HCT116 (cell line): ENCODE data around the gene ANKRD6. TPM values are rescaled to one million over a fixed set of nuclear protein-coding genes. Genes with fewer than 3 reads are reported as not detected.

Experiments used
- ATAC-seq: fragments of 200-7000 bp; cut with Tn5 transposase; 2 replicates; pipeline ENCODE4 v1.9.1; 2020; ENCODE audit warnings: mild to moderate bottlenecking, moderate library complexity
- BruUV-seq: library from RNA; stranded (reverse); fragments of 400-500 nt; replicated peaks from 2 replicates; lab custom pipeline; 2021; lab: Mats Ljungman, UMichigan
- CTCF ChIA-PET: fragments of 300-600 bp; sonication (Branson Sonifier 250); formaldehyde crosslinking; loops from one replicate; lab custom pipeline; 2021; ENCODE audit warnings: antibody characterized with exemption; lab: Charles Lee
- POLR2A ChIA-PET: fragments of 300-600, 350-600 bp; sonication (Branson Sonifier 250); formaldehyde crosslinking; loops from one replicate; lab custom pipeline; 2021; ENCODE audit warnings: antibody characterized with exemption; lab: Charles Lee
- RAD21 ChIA-PET, 2 experiments: fragments of 300-600 bp; sonication (Branson Sonifier 250); formaldehyde crosslinking; loops; one replicate each; lab custom pipeline; 2023; ENCODE audit warnings: low total read pairs in 2 of 2; ENCODE audit not compliant: uncharacterized antibody in 2 of 2, unreplicated experiment in 2 of 2, low non-redundant PET in 1 of 2; lab: Charles Lee
- DNase-seq: peaks from one replicate; pipeline ENCODE4 v3.0.0-alpha.2; 2010; ENCODE audit warnings: low read depth, low spot score
- H2AFZ ChIP-seq: fragments of 200-600 bp; shearing (Covaris generic), sonication (generic); 2 replicates; pipeline ENCODE4 v1.6.1; 2017; ENCODE audit warnings: low read depth, mixed run types, mixed read lengths, antibody characterized with exemption, low read length; ENCODE audit not compliant: poor library complexity, severe bottlenecking
- H3K27ac ChIP-seq: 2 replicates; pipeline ENCODE4 v1.5.1; 2012; ENCODE audit warnings: low read depth, low read length
- H3K27me3 ChIP-seq: fragments of 200-600 bp; sonication (generic); 2 replicates; pipeline ENCODE4 v1.6.1; 2016; ENCODE audit warnings: mixed run types, low read length, mixed read lengths; ENCODE audit not compliant: insufficient read depth
- H3K36me3 ChIP-seq, 2 experiments: fragments of 200-500 bp in 1 of 2; fragments of 200-600 bp in 1 of 2; sonication (Bioruptor generic) in 1 of 2; sonication (generic) in 1 of 2; 2 replicates each; pipeline versions ENCODE4 v1.5.1 to v1.6.1; 2014 to 2016; ENCODE audit warnings: low read length in 2 of 2, inconsistent platforms in 1 of 2, mixed read lengths in 1 of 2, mixed run types in 1 of 2; ENCODE audit not compliant: insufficient read depth in 2 of 2, control insufficient read depth in 1 of 2
- H3K4me1 ChIP-seq, 2 experiments: fragments of 200-600 bp in 1 of 2; sonication (generic) in 1 of 2; 2 replicates each; pipeline versions ENCODE4 v1.5.1 to v1.6.1; 2012 to 2017; ENCODE audit warnings: low read length in 2 of 2, inconsistent platforms in 1 of 2, mild to moderate bottlenecking in 1 of 2, mixed read lengths in 1 of 2, mixed run types in 1 of 2, moderate library complexity in 1 of 2; ENCODE audit not compliant: insufficient read depth in 2 of 2, control insufficient read depth in 1 of 2
- H3K4me2 ChIP-seq: fragments of 200-600 bp; sonication (generic); 2 replicates; pipeline ENCODE4 v1.6.1; 2017; ENCODE audit warnings: mixed run types, low read length, mixed read lengths
- H3K4me3 ChIP-seq, 2 experiments: fragments of 200-600 bp in 1 of 2; sonication (generic) in 1 of 2; replicated peaks in 1 of 2; 2 replicates each; pipeline ENCODE4 v1.5.1; 2011 to 2016; ENCODE audit warnings: low read length in 2 of 2, control low read depth in 1 of 2, low read depth in 1 of 2, mild to moderate bottlenecking in 1 of 2, mixed read lengths in 1 of 2, mixed run types in 1 of 2
- H3K79me2 ChIP-seq: fragments of 200-600 bp; sonication (generic); 2 replicates; pipeline ENCODE4 v1.6.1; 2017; ENCODE audit warnings: mild to moderate bottlenecking, mixed run types, low read length, moderate library complexity, mixed read lengths; ENCODE audit not compliant: insufficient read depth
- H3K9ac ChIP-seq: fragments of 200-600 bp; sonication (generic); 2 replicates; pipeline ENCODE4 v1.6.1; 2016; ENCODE audit warnings: low read length, mixed read lengths
- H3K9me2 ChIP-seq: fragments of 200-600 bp; sonication (generic), shearing (Covaris generic); 2 replicates; pipeline ENCODE4 v1.6.1; 2017; ENCODE audit warnings: mixed run types, mild to moderate bottlenecking, moderate library complexity; ENCODE audit not compliant: insufficient read depth
- H3K9me3 ChIP-seq, 2 experiments: fragments of 200-500 bp in 1 of 2; fragments of 200-600 bp in 1 of 2; sonication (Bioruptor generic) in 1 of 2; sonication (generic) in 1 of 2; 2 replicates each; pipeline ENCODE4 v1.6.1; 2014 to 2017; ENCODE audit warnings: low read length in 2 of 2, mixed read lengths in 2 of 2, inconsistent platforms in 1 of 2, low read depth in 1 of 2, mild to moderate bottlenecking in 1 of 2, mixed run types in 1 of 2, moderate library complexity in 1 of 2; ENCODE audit not compliant: control insufficient read depth in 1 of 2, insufficient read depth in 1 of 2
- H4K20me1 ChIP-seq: fragments of 200-600 bp; sonication (generic), shearing (Covaris generic); 2 replicates; pipeline ENCODE4 v1.6.1; 2017; ENCODE audit warnings: mixed run types, mild to moderate bottlenecking, moderate library complexity; ENCODE audit not compliant: insufficient read depth
- ATF3 ChIP-seq: IDR thresholded peaks from 2 replicates; pipeline ENCODE4 v1.6.1; 2012
- CBX3 ChIP-seq: IDR thresholded peaks from 2 replicates; pipeline ENCODE4 v1.6.1; 2012; ENCODE audit warnings: low read depth
- CEBPB ChIP-seq: IDR thresholded peaks from 2 replicates; pipeline ENCODE4 v1.6.1; 2012; ENCODE audit warnings: low read depth
- EGR1 ChIP-seq: IDR thresholded peaks from 2 replicates; pipeline ENCODE4 v1.6.1; 2012; ENCODE audit warnings: low read depth
- ELF1 ChIP-seq: IDR thresholded peaks from 2 replicates; pipeline ENCODE4 v1.6.1; 2012; ENCODE audit warnings: low read depth, borderline replicate concordance
- EZH2 ChIP-seq: fragments of 200-600 bp; sonication (generic); IDR thresholded peaks from 2 replicates; pipeline ENCODE4 v1.6.1; 2017; ENCODE audit warnings: antibody characterized with exemption, mixed run types
- EZH2phosphoT487 ChIP-seq: fragments of 200-600 bp; IDR thresholded peaks from 2 replicates; pipeline ENCODE4 v1.6.1; 2018; ENCODE audit warnings: antibody characterized with exemption, borderline replicate concordance
- FOSL1 ChIP-seq: IDR thresholded peaks from 2 replicates; pipeline ENCODE4 v1.6.1; 2012; ENCODE audit warnings: low read depth
- POLR2A ChIP-seq: IDR thresholded peaks from 2 replicates; pipeline ENCODE4 v1.7.0; 2011; ENCODE audit warnings: borderline replicate concordance; ENCODE audit not compliant: insufficient read depth, insufficient read length; ENCODE audit errors: extremely low read depth
- POLR2AphosphoS5 ChIP-seq: IDR thresholded peaks from 2 replicates; pipeline ENCODE4 v1.6.1; 2011; ENCODE audit warnings: mild to moderate bottlenecking, low read depth, low read length, moderate library complexity
- RAD21 ChIP-seq: IDR thresholded peaks from 2 replicates; pipeline ENCODE4 v1.6.1; 2012; ENCODE audit warnings: low read depth, mild to moderate bottlenecking
- REST ChIP-seq: IDR thresholded peaks from 2 replicates; pipeline ENCODE4 v1.6.1; 2012; ENCODE audit warnings: low read depth
- SIN3A ChIP-seq: IDR thresholded peaks from 2 replicates; pipeline ENCODE4 v1.6.1; 2012; ENCODE audit warnings: low read depth
- SRF ChIP-seq: IDR thresholded peaks from 2 replicates; pipeline ENCODE4 v1.6.1; 2012; ENCODE audit warnings: low read depth
- TCF7L2 ChIP-seq: IDR thresholded peaks from 2 replicates; pipeline ENCODE4 v1.7.0; 2011; ENCODE audit warnings: borderline replicate concordance, inconsistent platforms; ENCODE audit not compliant: insufficient read depth, insufficient read length; ENCODE audit errors: extremely low read depth
- intact Hi-C: fragments of 100-400 bp; cut with micrococcal nuclease; formaldehyde crosslinking; loops from 2 replicates; pipeline ENCODE4 v1.10.0; 2022
- total RNA-seq: library from RNA; stranded (reverse); gene quantifications from one replicate; pipeline ENCODE4 v1.2.1, GENCODE V29; 2021; ENCODE audit not compliant: unreplicated experiment

The ANKRD6 gene
- total RNA-seq, 1 experiment from 2014 or later = 9.9 TPM

- Histone ChIP-seq H3K79me2 (no peaks in the 10 kb centered on the region), H2AFZ (no peak overlapping the region), H3K4me2 (no peak overlapping the region), H3K4me3 (no peak overlapping the region), H3K9ac (no peak overlapping the region), H3K27me3 (no peaks in the 10 kb centered on the region), H3K9me2 (no peaks in the 10 kb centered on the region), H3K36me3 (no peaks in the 10 kb centered on the region), H3K27ac (no peak overlapping the region), H4K20me1 (no peaks in the 10 kb centered on the region), H3K4me1 (no peaks in the 10 kb centered on the region), H3K9me3 (no peaks in the 10 kb centered on the region)
- TF ChIP-seq EZH2 (no peak), TCF7L2 (no peak), FOSL1 (no peak), POLR2A (no peak), RAD21 (no peak), SIN3A (no peak), REST (no peak), CEBPB (no peak), SRF (no peak), ELF1 (no peak), CBX3 (no peak), EZH2phosphoT487 (no peak), POLR2AphosphoS5 (no peak), ATF3 (no peak), EGR1 (no peak)
- no TSS peak for BruUV-seq
- intact Hi-C loops = no loop called here
- POLR2A ChIA-PET = no interaction called here
- CTCF ChIA-PET = no interaction called here
- ATAC-seq (no peak), DNase-seq (no peak)
- RAD21 ChIA-PET = no interaction called here
Observed at GRCh38 chr6:89522778-89523177, 89.8 kb downstream of the ANKRD6 start.
